COLO829 (cell line): ENCODE measurements around the gene FBXO5.

Experiments used
- DNase-seq: peaks from one replicate; pipeline ENCODE4 v3.0.0; 2012; ENCODE audit warnings: low spot score

FBXO5 gene

GRCh38 chr6:152950240-152950639, 32.6 kb downstream of the FBXO5 start:
- DNase-seq = no peak

GRCh38 chr6:152948150-152948768, 34.6 kb downstream of the FBXO5 start:
- DNase-seq = peak; percentile 17

DNA sequence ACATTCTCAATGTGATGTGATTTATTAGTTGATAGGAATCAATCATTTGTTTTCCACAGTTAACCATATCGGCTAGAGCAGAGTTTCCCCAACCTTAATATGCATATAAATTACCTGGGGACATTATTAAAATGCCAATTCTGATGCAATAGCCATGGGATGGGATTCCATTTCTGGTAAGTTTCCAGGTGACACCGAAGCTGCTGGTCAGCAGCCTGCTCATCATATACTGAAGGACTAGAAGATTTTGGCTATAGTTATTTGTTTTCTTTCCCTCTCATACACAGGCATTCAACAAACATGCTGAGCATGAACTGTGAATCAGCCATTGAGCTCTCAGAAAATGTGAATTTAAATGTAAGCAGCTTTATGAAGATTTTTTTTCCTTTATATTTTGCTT, 35.8 kb downstream of the FBXO5 start:
- DNase-seq = no peak

GRCh38 chr6:152946484-152946883, 36.4 kb downstream of the FBXO5 start:
- no peak for DNase-seq

DNA sequence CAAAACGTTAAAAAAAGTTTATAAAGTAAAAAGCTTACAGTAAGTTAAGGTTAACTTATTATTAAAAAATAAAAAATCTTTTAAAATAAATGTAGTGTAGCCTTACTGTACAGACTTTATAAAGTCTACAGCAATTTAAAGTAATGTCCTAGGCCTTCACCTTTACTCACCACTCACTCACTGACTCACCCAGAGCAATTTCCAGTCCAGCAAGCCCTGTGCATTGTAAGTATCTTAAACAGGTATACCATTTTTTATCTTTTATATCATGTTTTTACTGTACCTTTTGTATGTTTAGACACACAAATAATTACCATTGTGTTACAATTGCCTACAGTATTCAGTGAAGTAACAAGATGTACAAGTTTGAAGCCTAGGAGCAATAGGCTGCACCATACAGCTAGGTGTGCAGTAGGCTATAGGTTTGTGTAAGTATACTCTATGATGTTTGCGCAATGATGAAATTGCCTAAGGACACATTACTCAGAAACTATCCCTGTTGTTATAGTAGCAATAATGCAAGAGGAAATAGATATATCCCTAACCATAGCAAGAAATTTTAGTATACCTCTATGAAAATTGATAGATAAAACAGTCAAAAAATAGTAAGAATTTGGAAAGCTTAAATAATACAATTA, 39.5 kb downstream of the FBXO5 start:
- no peak for DNase-seq

DNA sequence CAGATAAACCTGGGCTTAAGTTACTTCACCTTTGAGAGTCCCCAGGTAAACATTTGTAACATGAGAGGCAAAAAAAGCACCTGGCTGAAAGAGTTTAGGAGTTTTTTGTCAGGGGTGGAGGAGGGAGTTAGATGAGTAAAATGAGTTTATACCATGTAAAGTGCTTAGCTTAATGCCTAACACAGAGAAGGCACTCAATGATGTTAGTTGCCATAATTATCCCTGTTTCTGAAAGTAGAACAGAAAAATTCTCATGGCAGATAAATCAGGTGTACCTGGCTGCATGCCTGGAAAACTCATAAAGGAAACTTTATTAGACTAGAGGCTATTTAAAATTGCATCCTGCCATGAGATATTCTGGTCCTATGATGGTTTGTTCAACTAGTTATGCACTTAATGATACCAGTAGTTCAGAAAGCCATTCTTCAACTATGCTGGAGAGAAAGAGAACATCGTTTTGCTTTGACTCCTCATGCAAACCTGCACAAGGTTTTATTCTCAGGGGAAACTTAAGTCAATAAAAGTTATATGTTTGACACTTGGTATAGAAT, 40.4 kb downstream of the FBXO5 start:
- DNase-seq = no peak

DNA sequence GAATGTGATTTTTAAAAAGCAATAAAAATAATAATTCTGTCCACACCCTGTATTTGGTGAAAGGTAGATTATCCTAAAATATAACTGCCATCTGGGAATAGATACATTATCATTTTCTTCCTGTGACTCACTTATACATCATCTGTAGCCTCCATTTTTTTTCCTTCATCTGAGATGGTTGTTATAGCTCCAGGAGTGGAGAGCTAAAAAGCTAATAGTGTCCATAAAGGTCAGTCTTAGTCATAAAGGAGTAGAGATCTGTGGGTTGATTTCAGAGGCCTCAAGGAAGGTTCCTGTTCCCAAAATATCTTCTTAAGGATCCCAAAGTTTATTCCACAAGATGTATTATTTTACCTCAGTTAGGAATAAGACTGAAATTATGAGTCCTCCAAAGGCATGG, 41.1 kb downstream of the FBXO5 start:
- peak; percentile 41 for DNase-seq

GRCh38 chr6:152932865-152933264, 50.0 kb downstream of the FBXO5 start:
- no peak for DNase-seq

DNA sequence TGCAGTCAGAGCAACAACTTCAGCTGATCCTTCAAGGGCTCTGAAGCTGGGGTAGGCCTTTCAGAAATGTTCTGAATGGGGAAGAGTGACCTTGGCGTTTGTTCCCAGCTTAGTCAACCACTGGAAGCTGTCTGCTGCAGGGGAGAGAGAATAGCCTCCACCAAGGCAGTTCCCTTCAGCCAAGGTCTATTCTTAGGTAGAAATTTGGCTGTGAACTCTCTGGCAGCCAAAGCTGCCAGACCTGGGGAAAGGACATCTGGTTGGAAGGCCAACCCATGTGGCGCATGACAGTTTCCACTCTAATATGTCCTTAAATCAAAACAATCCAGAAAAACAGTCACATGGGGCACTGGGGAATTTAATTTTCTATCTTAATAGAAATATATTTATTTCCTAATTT, 60.1 kb downstream of the FBXO5 start:
- DNase-seq = no peak
